OCI-LY3 (cell line): ENCODE results near the gene MMRN2.

Source experiments
- CTCF ChIP-seq: fragments of 200-600, 300-600 bp; sonication (generic); IDR thresholded peaks from 2 replicates; pipeline ENCODE4 v1.5.1; 2014; ENCODE audit warnings: antibody characterized with exemption, low read length, low read depth
- EZH2phosphoT487 ChIP-seq: fragments of 200-600 bp; shearing (Covaris generic); IDR thresholded peaks from 2 replicates; pipeline ENCODE4 v1.6.1; 2018; ENCODE audit warnings: antibody characterized with exemption, mixed run types, low read depth

- peak; percentile 66 for TF ChIP-seq CTCF
- no peak for TF ChIP-seq EZH2phosphoT487
These were observed 57.6 kb downstream of the MMRN2 start for GRCh38 chr10:86899670-86900276.
